ENCODE data around the gene YY1. TPM values are rescaled to one million over a fixed set of nuclear protein-coding genes. Genes with fewer than 3 reads are reported as not detected.

The YY1 gene
- polyA plus RNA-seq, 2 of the 4 experiments (the other 2 are of a cell fraction): 58.4 to 65.8 TPM

DNA sequence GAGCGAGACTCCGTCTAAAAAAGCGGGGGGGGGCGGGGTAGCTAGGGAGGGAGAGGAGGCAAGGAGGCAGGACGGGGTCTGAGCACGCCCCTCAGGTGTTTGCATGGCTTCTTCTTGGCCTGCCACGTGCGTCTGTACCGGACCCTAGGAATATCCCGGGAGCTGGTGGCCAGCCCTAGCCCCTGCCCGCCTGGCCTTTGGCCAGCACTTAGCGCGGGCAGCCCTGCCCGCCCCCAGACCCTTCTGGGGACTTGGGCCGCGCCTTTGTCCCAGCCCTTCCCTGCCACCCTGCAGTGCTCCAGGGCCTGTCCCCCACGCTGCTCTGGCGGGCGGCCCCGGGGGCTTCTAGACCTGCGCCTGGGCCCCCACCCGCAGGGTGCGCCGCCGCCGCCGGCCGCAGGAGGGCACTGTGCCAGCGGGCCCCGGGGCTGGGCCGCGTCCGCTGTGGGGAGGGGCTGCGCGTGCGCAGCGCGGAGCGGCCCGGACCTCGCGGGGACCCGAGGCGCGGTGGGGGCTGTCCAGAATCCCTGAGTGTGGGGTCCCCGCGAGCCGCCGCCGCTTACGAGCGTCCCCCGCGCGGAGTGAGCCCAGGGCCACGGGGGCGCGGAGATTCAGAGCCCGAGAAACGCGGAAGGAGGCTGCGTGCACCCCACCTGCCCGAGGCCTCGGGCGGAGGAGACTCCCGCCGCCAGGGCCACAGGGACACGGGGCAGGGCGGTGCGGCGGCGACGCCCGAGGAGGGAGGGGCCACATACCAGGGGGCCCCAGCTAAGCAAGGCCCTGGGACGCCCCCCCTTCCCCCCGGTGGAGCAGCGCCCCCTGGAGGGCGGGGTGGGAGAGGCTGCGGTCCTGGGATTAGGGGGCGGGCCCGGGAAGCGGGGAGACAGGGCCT, 46.3 kb downstream of the YY1 start:
- ATAC-seq (peak; percentile 80 to 85), DNase-seq (ENCODE audit: low read depth in 1 of 2, low spot score in 1 of 2) (peak; percentile 81), FAIRE-seq (no peak)
- Histone ChIP-seq H3K4me3 (peak overlapping the region; percentile 67), H3K27ac (peak overlapping the region; percentile 96 to 100), H3K4me2 (peak overlapping the region; percentile 96), H3K9me3 (no peaks in the 10 kb centered on the region), H3K4me1 (peaks cover 9% of the 10 kb centered on the region; the same call in 2 of the 3 replicates)
- 2% methylated on average over 18 of the region's 82 CpGs for WGBS (ENCODE audit: missing lambda C conversion rate)
- ChIA-PET POLR2A (interaction anchor here (1.0 kb wide), 2 partner anchors 13 to 20 kb away, joined by 3 to 4 read pairs; no protein-coding TSS in a partner anchor), CTCF (interaction anchor here (0.6 to 7.2 kb wide), 38 partner anchors 12 to 331 kb away, joined by 3 to 114 read pairs (median 6); partner anchors contain the start of gene SLC25A47)
- peak; percentile 10 to 41; a peak in 2 of 5 replicates for TF ChIP-seq RAD21 (conservative IDR thresholded peaks at IDR 0.05 in 1 of 2, IDR thresholded peaks at IDR 0.05 in 1 of 2)
- TF ChIP-seq BHLHE40 (IDR thresholded peaks at IDR 0.05; ENCODE audit: low read depth, low read length): no peak
- TF ChIP-seq HOXB13 (CRISPR knock-in tag; IDR thresholded peaks at IDR 0.05; ENCODE audit: low read depth): 0 out of 2 replicates have a peak, but pooled peaks have one; percentile 46
- TF ChIP-seq, protein P1, sequence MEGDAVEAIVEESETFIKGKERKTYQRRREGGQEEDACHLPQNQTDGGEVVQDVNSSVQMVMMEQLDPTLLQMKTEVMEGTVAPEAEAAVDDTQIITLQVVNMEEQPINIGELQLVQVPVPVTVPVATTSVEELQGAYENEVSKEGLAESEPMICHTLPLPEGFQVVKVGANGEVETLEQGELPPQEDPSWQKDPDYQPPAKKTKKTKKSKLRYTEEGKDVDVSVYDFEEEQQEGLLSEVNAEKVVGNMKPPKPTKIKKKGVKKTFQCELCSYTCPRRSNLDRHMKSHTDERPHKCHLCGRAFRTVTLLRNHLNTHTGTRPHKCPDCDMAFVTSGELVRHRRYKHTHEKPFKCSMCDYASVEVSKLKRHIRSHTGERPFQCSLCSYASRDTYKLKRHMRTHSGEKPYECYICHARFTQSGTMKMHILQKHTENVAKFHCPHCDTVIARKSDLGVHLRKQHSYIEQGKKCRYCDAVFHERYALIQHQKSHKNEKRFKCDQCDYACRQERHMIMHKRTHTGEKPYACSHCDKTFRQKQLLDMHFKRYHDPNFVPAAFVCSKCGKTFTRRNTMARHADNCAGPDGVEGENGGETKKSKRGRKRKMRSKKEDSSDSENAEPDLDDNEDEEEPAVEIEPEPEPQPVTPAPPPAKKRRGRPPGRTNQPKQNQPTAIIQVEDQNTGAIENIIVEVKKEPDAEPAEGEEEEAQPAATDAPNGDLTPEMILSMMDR (IDR thresholded peaks at IDR 0.05): peak; percentile 76
- TF ChIP-seq HOXB5 (CRISPR knock-in tag; IDR thresholded peaks at IDR 0.05): peak; percentile 24; the same call in 1 of the 2 replicates
- TF ChIP-seq, protein P2, sequence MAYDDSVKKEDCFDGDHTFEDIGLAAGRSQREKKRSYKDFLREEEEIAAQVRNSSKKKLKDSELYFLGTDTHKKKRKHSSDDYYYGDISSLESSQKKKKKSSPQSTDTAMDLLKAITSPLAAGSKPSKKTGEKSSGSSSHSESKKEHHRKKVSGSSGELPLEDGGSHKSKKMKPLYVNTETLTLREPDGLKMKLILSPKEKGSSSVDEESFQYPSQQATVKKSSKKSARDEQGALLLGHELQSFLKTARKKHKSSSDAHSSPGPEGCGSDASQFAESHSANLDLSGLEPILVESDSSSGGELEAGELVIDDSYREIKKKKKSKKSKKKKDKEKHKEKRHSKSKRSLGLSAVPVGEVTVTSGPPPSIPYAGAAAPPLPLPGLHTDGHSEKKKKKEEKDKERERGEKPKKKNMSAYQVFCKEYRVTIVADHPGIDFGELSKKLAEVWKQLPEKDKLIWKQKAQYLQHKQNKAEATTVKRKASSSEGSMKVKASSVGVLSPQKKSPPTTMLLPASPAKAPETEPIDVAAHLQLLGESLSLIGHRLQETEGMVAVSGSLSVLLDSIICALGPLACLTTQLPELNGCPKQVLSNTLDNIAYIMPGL (CRISPR knock-in tag; IDR thresholded peaks at IDR 0.05; ENCODE audit: borderline replicate concordance): peak; percentile 96
- no peak for TF ChIP-seq JUNB (IDR thresholded peaks at IDR 0.05)
- no peak for TF ChIP-seq NR3C1 (IDR thresholded peaks at IDR 0.05)
- peak; percentile 53 to 87; a peak in 3 of 5 replicates for TF ChIP-seq JUN (IDR thresholded peaks at IDR 0.05)
- peak; percentile 80 for TF ChIP-seq TFCP2L1 (CRISPR knock-in tag; IDR thresholded peaks at IDR 0.05)
- TF ChIP-seq MYC (IDR thresholded peaks at IDR 0.05; ENCODE audit: borderline replicate concordance, low read length): peak; percentile 80
- TF ChIP-seq, protein P3, sequence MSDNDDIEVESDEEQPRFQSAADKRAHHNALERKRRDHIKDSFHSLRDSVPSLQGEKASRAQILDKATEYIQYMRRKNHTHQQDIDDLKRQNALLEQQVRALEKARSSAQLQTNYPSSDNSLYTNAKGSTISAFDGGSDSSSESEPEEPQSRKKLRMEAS (IDR thresholded peaks at IDR 0.05): peak; percentile 92
- no peak for TF ChIP-seq CHD2 (IDR thresholded peaks at IDR 0.05; ENCODE audit: low read length, partially characterized antibody)
- no peak for TF ChIP-seq TP53 (CRISPR knock-in tag; IDR thresholded peaks at IDR 0.05)
- peak; percentile 26 for TF ChIP-seq MAZ (IDR thresholded peaks at IDR 0.05; ENCODE audit: borderline replicate concordance, low read depth, low read length)
- TF ChIP-seq POLR2A (IDR thresholded peaks at IDR 0.05; ENCODE audit: low read length): peak; percentile 68
- no peak for TF ChIP-seq EHF (CRISPR knock-in tag; IDR thresholded peaks at IDR 0.05)
- TF ChIP-seq NPAS2 (CRISPR knock-in tag; IDR thresholded peaks at IDR 0.05; ENCODE audit: borderline replicate concordance): no peak
- TF ChIP-seq RFX5 (IDR thresholded peaks at IDR 0.05): no peak
- TF ChIP-seq, protein P4, sequence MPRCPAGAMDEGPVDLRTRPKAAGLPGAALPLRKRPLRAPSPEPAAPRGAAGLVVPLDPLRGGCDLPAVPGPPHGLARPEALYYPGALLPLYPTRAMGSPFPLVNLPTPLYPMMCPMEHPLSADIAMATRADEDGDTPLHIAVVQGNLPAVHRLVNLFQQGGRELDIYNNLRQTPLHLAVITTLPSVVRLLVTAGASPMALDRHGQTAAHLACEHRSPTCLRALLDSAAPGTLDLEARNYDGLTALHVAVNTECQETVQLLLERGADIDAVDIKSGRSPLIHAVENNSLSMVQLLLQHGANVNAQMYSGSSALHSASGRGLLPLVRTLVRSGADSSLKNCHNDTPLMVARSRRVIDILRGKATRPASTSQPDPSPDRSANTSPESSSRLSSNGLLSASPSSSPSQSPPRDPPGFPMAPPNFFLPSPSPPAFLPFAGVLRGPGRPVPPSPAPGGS (IDR thresholded peaks at IDR 0.05): peak; percentile 66; the same call in 1 of the 3 replicates
- TF ChIP-seq, protein P5, sequence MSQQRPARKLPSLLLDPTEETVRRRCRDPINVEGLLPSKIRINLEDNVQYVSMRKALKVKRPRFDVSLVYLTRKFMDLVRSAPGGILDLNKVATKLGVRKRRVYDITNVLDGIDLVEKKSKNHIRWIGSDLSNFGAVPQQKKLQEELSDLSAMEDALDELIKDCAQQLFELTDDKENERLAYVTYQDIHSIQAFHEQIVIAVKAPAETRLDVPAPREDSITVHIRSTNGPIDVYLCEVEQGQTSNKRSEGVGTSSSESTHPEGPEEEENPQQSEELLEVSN (IDR thresholded peaks at IDR 0.05; ENCODE audit: borderline replicate concordance, low read depth): peak; percentile 91
- TF ChIP-seq PHF8 (IDR thresholded peaks at IDR 0.05; ENCODE audit: borderline replicate concordance, low read depth): peak; percentile 96
- TF ChIP-seq SMC3 (IDR thresholded peaks at IDR 0.05): peak; percentile 52
- no peak for TF ChIP-seq NFE2L2 (conservative IDR thresholded peaks at IDR 0.05; ENCODE audit: low read length)

All from A549 (cell line).